Fibroblast of lung (primary cell): ENCODE results near the gene ANP32B. TPM values are rescaled to one million over a fixed set of nuclear protein-coding genes. Genes with fewer than 3 reads are reported as not detected.
A peak's percentile ranks its signal among the peaks of the same experiment; 100 is the strongest.
"Not testable (repeated sequence)": the region's sequence is repeated elsewhere in the genome, so short reads cannot be mapped to it uniquely, and the experiment has no call there.

Experiments used
- DNase-seq, 2 donors: peaks; one replicate each; pipeline versions ENCODE4 v3.0.0 to v3.0.0-alpha.2; 2010; ENCODE audit warnings: low read depth in 2 of 2
- H2AFZ ChIP-seq: 2 replicates; pipeline ENCODE4 v1.5.1; 2012; ENCODE audit warnings: low read length, control low read depth, inconsistent platforms
- H3K27ac ChIP-seq: 2 replicates; pipeline ENCODE4 v1.5.1; 2011; ENCODE audit warnings: low read length, control low read depth; ENCODE audit not compliant: insufficient read depth
- H3K27me3 ChIP-seq: 2 replicates; pipeline ENCODE4 v1.5.1; 2011; ENCODE audit warnings: mild to moderate bottlenecking, low read length; ENCODE audit not compliant: control insufficient read depth, insufficient read depth
- H3K36me3 ChIP-seq: 2 replicates; pipeline ENCODE4 v1.5.1; 2011; ENCODE audit warnings: low read length; ENCODE audit not compliant: control insufficient read depth, insufficient read depth
- H3K4me1 ChIP-seq: 2 replicates; pipeline ENCODE4 v1.5.1; 2011; ENCODE audit warnings: low read length; ENCODE audit not compliant: control insufficient read depth, insufficient read depth; ENCODE audit errors: extremely low read depth
- H3K4me2 ChIP-seq: 2 replicates; pipeline ENCODE4 v1.5.1; 2011; ENCODE audit warnings: low read length, control low read depth; ENCODE audit not compliant: insufficient read depth; ENCODE audit errors: extremely low read depth
- H3K4me3 ChIP-seq, 4 experiments: fragments of 200-600 bp in 1 of 4; sonication (generic) in 1 of 4; replicated peaks in 1 of 4; 2 replicates each; pipeline ENCODE4 v1.5.1; 2011 to 2016; ENCODE audit warnings: low read length in 4 of 4, low read depth in 3 of 4, mild to moderate bottlenecking in 3 of 4, control low read depth in 2 of 4, inconsistent platforms in 1 of 4, mixed read lengths in 1 of 4; ENCODE audit not compliant: insufficient read depth in 1 of 4; ENCODE audit errors: control extremely low read depth in 1 of 4
- H3K79me2 ChIP-seq: 2 replicates; pipeline ENCODE4 v1.5.1; 2012; ENCODE audit warnings: mild to moderate bottlenecking, low read length, inconsistent platforms; ENCODE audit not compliant: control insufficient read depth, insufficient read depth
- H3K9ac ChIP-seq: 2 replicates; pipeline ENCODE4 v1.5.1; 2011; ENCODE audit warnings: mild to moderate bottlenecking, low read length, control low read depth; ENCODE audit not compliant: insufficient read depth
- H3K9me3 ChIP-seq: 2 replicates; pipeline ENCODE4 v1.5.1; 2012; ENCODE audit warnings: low read depth, low read length; ENCODE audit not compliant: control insufficient read depth, insufficient read depth
- H4K20me1 ChIP-seq: 2 replicates; pipeline ENCODE4 v1.5.1; 2011; ENCODE audit warnings: low read length; ENCODE audit not compliant: control insufficient read depth, insufficient read depth; ENCODE audit errors: extremely low read depth
- EZH2 ChIP-seq: IDR thresholded peaks from 2 replicates; pipeline ENCODE4 v1.5.1; 2012; ENCODE audit warnings: low read length, control low read depth, mild to moderate bottlenecking; ENCODE audit errors: missing control alignments
- polyA plus RNA-seq, 2 donors: library from polyadenylated mRNA; depleted of rRNA in 1 of 2; stranded (reverse) in 1 of 2; unstranded in 1 of 2; fragments of >200 nt; gene quantifications; 2 replicates each; pipeline ENCODE4 v1.2.1, GENCODE V29; 2011 to 2012; ENCODE audit warnings: missing spikeins in 1 of 2
- total RNA-seq: library from RNA; depleted of rRNA; stranded (reverse); fragments of >200 nt; gene quantifications from 2 replicates; pipeline ENCODE4 v1.2.1, GENCODE V29; 2014
- TF ChIP-seq, protein P1 (sequence below), 2 donors: IDR thresholded peaks in 1 of 2; conservative IDR thresholded peaks in 1 of 2; 1 replicate in 1 of 2; 2 replicates in 1 of 2; pipeline ENCODE4 v1.5.1; 2011 to 2012; ENCODE audit warnings: low read length in 2 of 2, control low read depth in 1 of 2, inconsistent platforms in 1 of 2, low read depth in 1 of 2, mild to moderate bottlenecking in 1 of 2

ANP32B gene
- total and polyA plus RNA-seq, 2 donors (not counting 1 experiment from before 2014, with no cell fraction given): 16.7 to 62.0 TPM

DNA sequence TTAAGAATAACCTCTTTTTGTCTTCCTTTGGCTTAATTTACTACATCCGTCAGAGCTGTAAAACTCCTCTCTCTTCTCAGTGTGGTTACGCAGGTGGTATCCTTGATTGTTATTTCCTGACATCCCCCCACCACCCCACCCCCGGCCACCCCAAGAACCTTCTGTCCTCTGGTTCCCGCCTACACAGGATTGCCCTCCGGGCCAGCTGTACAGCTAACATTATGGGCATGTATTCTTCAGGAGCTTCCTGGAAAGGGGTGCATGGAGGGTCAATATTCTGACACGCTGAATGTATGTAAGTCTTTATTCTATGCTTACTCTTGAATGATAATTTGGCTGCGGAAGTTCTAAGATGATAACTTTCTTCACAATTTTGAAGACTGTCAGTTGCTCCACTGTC is 13.0 kb upstream of the ANP32B start:
- Histone ChIP-seq H3K4me1 (no peaks in the 10 kb centered on the region), H3K79me2 (no peaks in the 10 kb centered on the region), H3K36me3 (no peaks in the 10 kb centered on the region), H3K27me3 (peaks cover 5% of the 10 kb centered on the region), H4K20me1 (no peaks in the 10 kb centered on the region), H3K9ac (no peak overlapping the region), H2AFZ (no peak overlapping the region), H3K27ac (no peak overlapping the region), H3K4me3 (no peak overlapping the region), H3K9me3 (no peaks in the 10 kb centered on the region), H3K4me2 (no peak overlapping the region)
- TF ChIP-seq EZH2: no peak
- TF ChIP-seq, protein P1, sequence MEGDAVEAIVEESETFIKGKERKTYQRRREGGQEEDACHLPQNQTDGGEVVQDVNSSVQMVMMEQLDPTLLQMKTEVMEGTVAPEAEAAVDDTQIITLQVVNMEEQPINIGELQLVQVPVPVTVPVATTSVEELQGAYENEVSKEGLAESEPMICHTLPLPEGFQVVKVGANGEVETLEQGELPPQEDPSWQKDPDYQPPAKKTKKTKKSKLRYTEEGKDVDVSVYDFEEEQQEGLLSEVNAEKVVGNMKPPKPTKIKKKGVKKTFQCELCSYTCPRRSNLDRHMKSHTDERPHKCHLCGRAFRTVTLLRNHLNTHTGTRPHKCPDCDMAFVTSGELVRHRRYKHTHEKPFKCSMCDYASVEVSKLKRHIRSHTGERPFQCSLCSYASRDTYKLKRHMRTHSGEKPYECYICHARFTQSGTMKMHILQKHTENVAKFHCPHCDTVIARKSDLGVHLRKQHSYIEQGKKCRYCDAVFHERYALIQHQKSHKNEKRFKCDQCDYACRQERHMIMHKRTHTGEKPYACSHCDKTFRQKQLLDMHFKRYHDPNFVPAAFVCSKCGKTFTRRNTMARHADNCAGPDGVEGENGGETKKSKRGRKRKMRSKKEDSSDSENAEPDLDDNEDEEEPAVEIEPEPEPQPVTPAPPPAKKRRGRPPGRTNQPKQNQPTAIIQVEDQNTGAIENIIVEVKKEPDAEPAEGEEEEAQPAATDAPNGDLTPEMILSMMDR (conservative IDR thresholded peaks at IDR 0.05 in 1 of 2, IDR thresholded peaks at IDR 0.05 in 1 of 2; ENCODE audit: low read depth in 1 of 2, low read length in 2 of 2): no peak
- no peak for DNase-seq

DNA sequence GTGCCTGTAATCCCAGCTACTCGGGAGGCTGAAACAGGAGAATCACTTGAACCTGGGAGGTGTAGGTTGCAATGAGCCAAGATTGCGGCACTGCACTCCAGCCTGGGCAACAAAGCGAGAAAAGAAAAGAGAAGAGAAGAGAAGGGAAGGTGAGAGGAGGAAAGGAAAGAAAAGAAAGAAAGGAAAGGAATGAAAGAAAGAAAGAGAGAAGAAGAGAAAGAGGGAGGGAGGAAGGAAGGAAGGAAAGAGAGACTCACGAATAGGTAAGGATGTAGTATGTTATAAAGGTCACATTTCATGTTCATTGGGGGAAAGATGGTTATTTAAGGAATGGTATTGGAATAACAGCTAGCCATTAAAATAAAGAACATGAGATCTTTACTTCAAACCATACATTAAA is 10.4 kb upstream of the ANP32B start:
- no peak overlapping the region for H3K4me2 ChIP-seq
- H3K9me3 ChIP-seq: no peaks in the 10 kb centered on the region
- H3K9ac ChIP-seq: no peak overlapping the region
- no peak overlapping the region for H2AFZ ChIP-seq
- TF ChIP-seq EZH2: no peak
- TF ChIP-seq, protein P1 (conservative IDR thresholded peaks at IDR 0.05 in 1 of 2, IDR thresholded peaks at IDR 0.05 in 1 of 2; ENCODE audit: low read depth in 1 of 2, low read length in 2 of 2): no peak
- H3K36me3 ChIP-seq: no peaks in the 10 kb centered on the region
- H4K20me1 ChIP-seq: no peaks in the 10 kb centered on the region
- H3K4me3 ChIP-seq: no peak overlapping the region
- H3K79me2 ChIP-seq: no peaks in the 10 kb centered on the region
- H3K27me3 ChIP-seq: no peaks in the 10 kb centered on the region
- DNase-seq: no peak
- no peak overlapping the region for H3K27ac ChIP-seq
- H3K4me1 ChIP-seq: no peaks in the 10 kb centered on the region

DNA sequence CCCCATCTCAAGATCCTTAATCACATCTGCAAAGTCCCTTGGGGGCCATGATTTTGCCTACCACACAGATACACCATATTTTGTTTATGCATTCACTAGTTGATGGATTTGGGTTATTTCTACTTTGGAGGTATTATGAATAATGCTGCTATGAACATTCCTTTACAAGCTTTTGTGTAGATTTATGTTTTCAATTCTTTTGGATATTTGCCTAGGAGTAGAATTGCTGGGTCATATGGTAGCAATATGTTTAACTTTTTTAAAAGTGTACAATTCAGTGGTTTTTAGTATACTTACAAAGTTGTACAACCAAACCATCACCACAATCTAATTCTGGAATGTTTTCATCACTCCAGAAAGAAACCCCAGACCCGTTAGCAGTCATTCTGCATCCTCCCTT is 7.8 kb upstream of the ANP32B start:
- H3K4me1 ChIP-seq: no peaks in the 10 kb centered on the region
- no peak overlapping the region for H2AFZ ChIP-seq
- H3K27me3 ChIP-seq: no peaks in the 10 kb centered on the region
- no peaks in the 10 kb centered on the region for H3K9me3 ChIP-seq
- TF ChIP-seq, protein P1 (conservative IDR thresholded peaks at IDR 0.05 in 1 of 2, IDR thresholded peaks at IDR 0.05 in 1 of 2; ENCODE audit: low read depth in 1 of 2, low read length in 2 of 2): no peak
- no peaks in the 10 kb centered on the region for H3K79me2 ChIP-seq
- no peak overlapping the region for H3K9ac ChIP-seq
- H3K27ac ChIP-seq: no peak overlapping the region
- no peak overlapping the region for H3K4me2 ChIP-seq
- peak in 1 of 2 donors; percentile 7 for DNase-seq
- no peak overlapping the region for H3K4me3 ChIP-seq
- no peaks in the 10 kb centered on the region for H3K36me3 ChIP-seq
- no peaks in the 10 kb centered on the region for H4K20me1 ChIP-seq

DNA sequence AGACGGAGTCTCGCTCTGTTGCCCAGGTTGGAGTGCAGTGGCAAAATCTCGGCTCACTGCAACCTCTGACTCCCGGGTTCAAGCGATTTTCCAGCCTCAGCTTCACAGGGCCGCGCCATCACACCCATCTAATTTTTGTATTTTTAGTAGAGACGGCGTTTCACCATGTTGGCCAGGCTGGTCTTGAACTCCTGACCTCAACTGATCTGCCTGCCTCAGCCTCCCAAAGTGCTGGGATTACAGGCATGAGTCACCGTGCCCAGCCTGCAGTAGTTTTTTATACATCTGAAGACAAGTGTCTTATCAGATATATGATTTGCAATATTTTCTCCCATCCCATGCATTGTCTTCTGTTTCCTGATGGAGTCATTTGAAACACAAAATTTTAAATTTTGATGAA is 6.5 kb upstream of the ANP32B start:
- not testable (repeated sequence) for H3K4me1 ChIP-seq, DNase-seq, H3K36me3 ChIP-seq, H3K4me2 ChIP-seq, H3K4me3 ChIP-seq, H3K9me3 ChIP-seq, H3K79me2 ChIP-seq, H2AFZ ChIP-seq, H3K27ac ChIP-seq, H3K27me3 ChIP-seq, H4K20me1 ChIP-seq, H3K9ac ChIP-seq
